HG03520 (cell line): ENCODE data around the gene PRPF40B.

Experiments used
- ATAC-seq: cut with Tn5 transposase; IDR thresholded peaks from one replicate; pipeline ENCODE4 v1.9.1; 2021; ENCODE audit warnings: mild to moderate bottlenecking, moderate library complexity; ENCODE audit not compliant: unreplicated experiment

Gene PRPF40B

DNA sequence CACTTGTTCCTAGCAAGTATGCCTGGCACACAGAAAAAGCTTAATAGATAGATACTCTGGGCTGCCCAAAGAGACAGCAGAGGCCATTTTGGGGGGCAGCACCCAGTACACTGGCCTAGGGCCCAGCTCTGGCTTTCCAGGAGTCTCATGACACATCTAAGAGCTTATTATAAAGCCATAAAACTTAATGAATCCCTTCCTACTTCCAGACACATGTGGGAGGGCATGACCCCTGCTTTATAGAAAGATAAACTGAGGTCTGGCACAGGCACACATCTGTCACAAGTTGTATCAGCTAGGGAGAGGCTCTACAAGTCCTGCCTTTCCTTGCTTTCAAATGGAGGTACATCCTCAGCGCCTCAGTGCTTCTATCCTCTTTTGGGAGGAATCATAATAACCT is 56.7 kb downstream of the PRPF40B start:
- ATAC-seq, result no peak

DNA sequence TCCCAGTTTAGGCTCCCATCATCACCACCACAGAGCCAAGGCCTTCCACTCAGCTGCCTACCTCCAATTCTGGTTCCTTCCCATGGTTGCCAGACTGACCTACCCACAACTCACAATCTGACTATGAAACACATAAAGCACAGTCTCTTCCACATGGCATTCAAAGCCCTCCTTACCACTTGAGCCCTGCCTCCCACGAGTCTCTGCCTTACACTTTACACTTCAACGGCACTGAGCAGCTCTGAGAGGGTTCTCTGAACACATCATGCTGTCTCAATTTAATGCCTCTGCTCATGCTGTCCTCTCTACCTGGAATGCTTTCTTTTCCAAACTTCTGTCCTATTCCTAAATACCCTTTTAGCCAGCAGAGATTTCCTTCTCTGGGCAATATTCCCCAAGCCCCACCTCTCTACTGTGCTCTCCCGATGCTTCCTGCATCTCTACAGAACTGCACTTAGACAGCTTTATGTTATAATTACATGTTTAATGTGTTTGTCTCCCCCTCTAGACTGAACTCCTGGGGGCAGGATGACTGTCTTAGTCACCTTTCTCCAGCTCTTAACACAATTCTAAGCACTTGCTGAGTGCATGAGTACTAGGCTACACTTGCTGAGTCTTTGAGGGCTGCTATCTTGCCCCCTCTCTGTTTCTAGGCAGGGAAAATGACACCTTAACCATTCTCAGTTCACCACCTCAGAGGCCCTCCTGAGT is 60.4 kb downstream of the PRPF40B start:
- no peak for ATAC-seq

DNA sequence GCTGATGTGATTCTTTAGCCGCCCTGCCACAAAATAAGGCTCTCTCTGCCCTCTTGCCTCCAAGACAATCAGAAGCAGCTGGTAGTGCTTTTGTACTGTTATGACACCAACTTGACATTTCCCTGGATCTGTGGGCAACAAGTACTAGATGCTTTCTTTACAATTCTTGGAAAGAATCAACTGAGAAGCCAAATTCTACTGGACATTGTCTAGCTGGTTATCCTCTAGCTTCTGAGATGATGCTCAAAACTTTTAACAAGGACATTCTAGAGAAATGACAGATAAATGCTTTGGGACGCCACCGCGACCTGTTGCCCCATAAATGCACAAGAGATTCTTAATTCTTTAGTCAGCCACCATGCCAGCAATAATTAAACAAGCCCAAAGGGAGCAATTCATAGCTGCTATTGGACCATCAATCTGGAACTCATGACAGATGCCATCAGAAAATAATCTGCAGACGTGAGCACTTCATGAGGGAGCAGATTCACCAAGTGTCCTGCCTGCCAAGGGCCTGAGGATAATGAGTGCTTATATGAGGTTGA is 61.0 kb downstream of the PRPF40B start:
- no peak for ATAC-seq

DNA sequence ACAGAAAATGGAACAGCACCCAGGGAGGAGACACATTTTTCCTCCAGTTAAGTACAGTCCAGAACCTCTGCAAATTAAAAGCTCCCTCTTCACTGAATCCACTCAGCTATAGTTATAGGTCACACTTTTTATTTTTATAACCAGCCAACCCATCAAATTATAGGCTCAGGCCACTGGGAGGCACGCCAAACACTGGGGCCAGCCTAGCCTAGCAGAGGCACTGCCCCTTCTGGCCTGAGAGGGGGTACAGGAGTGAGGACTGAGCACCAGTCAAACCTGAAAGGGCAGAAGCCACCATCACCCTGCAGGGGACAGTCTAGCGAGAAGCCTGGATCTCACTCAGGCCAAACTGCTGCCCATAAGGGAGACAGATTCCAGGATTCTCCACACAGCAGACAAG is 64.6 kb downstream of the PRPF40B start:
- ATAC-seq, result no peak

DNA sequence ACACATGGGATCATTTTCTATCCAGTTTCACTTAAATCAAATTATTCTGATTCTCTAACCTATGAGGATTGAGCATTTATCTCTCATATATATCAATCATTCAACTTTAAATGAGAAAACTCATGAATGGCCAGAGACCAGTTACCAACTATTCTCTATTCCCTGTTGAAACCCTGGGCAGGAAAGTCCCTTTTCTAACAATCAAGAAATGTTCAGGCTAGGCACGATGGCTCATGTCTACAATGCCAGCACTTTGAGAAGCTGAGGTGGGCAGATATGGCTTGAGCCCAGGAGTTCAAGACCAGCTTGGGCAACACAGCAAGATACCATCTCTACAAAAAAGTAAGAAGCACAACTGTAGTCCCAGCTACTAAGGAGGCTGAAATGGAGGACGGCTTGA is 65.9 kb downstream of the PRPF40B start:
- ATAC-seq, result no peak

DNA sequence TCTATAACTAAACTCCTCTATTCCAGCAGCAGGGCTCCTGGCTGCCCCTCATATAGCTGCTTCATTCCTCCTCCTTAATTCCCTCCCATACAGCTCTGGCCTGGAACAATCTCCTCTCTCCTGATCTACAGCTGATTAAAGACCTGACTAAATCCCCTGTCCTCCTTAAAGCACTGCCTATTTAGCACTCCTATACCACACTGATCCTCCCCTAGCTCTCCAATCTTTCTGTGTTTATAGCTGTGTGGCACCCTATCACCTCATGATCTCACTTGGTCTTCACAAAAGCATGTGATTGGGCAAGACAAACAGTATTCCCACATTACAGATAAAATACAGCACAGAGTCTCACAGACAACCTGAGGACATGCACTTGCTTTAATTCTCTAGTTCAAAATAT is 66.4 kb downstream of the PRPF40B start:
- no peak for ATAC-seq

DNA sequence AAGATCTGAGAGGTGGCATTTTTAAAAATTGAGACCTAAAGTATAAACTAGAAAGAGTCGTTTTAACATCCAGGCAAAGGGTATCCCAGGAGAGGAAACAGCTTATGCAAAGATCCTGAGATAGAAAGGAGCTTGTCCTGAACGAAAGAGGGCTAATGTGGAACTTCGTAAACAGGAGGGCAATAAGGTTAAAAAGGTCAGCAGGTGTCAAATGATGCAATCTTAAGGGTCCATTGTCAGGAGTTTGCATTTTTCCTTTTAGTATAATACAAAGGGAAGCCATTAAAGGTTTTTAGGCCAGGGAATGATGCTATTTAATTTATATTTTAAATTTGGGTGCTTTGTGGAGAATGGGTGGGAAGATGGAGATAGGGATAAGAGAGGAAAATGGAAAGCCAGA is 69.5 kb downstream of the PRPF40B start:
- ATAC-seq, result no peak

DNA sequence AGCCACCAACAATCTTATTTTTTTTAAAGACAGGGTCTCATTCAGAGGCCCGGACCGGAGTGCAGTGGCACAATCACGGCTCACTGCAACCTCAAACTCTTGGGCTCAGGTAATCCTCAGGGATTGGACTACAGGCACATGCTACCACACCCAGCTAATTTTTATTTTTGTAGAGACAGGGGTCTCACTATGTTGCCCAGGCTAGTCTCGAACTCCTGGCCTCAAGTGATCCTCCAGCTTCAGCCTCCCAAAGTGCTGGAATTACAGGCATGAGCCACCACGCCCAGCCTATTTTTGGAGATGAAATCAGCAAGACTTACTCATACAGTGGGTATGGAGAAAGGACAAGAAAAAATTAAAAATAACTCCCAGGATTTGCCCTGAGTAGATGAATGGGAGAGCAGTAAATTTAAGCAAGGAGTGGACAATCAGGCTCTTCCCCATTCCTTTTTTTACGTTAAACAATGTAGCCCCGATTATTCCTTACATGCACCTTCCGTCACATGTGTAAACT is 70.6 kb downstream of the PRPF40B start:
- no peak for ATAC-seq
